Testis (tissue), 3 donors: ENCODE measurements around the gene TCF15. TPM values are rescaled to one million over a fixed set of nuclear protein-coding genes. Genes with fewer than 3 reads are reported as not detected.
"Not testable (repeated sequence)": the region's sequence is repeated elsewhere in the genome, so short reads cannot be mapped to it uniquely, and the experiment has no call there.

Experiments
- DNase-seq: peaks from one replicate; pipeline ENCODE4 v3.0.0-alpha.2; 2019
- H3K27ac ChIP-seq, 2 donors: fragments of 200-600 bp; sonication (generic); one replicate each; pipeline ENCODE4 v1.5.1; 2019
- H3K27me3 ChIP-seq: fragments of 200-600 bp; sonication (generic); one replicate; pipeline ENCODE4 v1.5.1; 2019
- H3K36me3 ChIP-seq: fragments of 200-600 bp; sonication (generic); one replicate; pipeline ENCODE4 v1.5.1; 2017; ENCODE audit warnings: low read depth; ENCODE audit errors: missing control alignments
- H3K4me1 ChIP-seq: fragments of 200-600 bp; sonication (generic); one replicate; pipeline ENCODE4 v1.5.1; 2019
- H3K4me3 ChIP-seq, 2 donors: fragments of 200-600 bp; sonication (generic); one replicate each; pipeline ENCODE4 v1.5.1; 2017 to 2019
- H3K9me3 ChIP-seq: fragments of 200-600 bp; sonication (generic); one replicate; pipeline ENCODE4 v1.5.1; 2017
- CTCF ChIP-seq, 3 experiments: fragments of 450-650 bp in 2 of 3; fragments of 200-600 bp in 1 of 3; sonication (generic) in 1 of 3; IDR thresholded peaks; one replicate each; pipeline ENCODE4 v1.5.1; 2016 to 2019; ENCODE audit warnings: antibody characterized with exemption in 3 of 3, mild to moderate bottlenecking in 2 of 3, moderate library complexity in 1 of 3
- POLR2A ChIP-seq: fragments of 450-650 bp; IDR thresholded peaks from one replicate; pipeline ENCODE4 v1.6.1; 2017; ENCODE audit warnings: antibody characterized with exemption, mild to moderate bottlenecking, moderate library complexity
- WGBS, 2 donors: methylation state at CpG; one replicate each; pipeline ENCODE4 v1.1.5; 2018; 5-methylcytosine and 5-hydroxymethylcytosine counted together
- intact Hi-C: fragments of 100-400 bp; cut with DNase I; formaldehyde crosslinking; loops from one replicate; pipeline ENCODE4 v1.15.1; 2023; ENCODE audit warnings: low total_unique reads
- polyA plus RNA-seq: library from polyadenylated mRNA; stranded (reverse); fragments of 350-450 nt; fragmentation: Illumina TruSeq; extraction: RNeasy Lipid Tissue Mini Kit (QIAGEN cat#74804); gene quantifications from one replicate; pipeline ENCODE4 v1.2.3, GENCODE V29; 2014; ENCODE audit warnings: low read depth, low replicate concordance; ENCODE audit not compliant: insufficient read depth
- total RNA-seq, 2 donors: library from RNA; depleted of rRNA; stranded (reverse); fragments of >200 nt; gene quantifications; one replicate each; pipeline ENCODE4 v1.2.3, GENCODE V29; 2016

TCF15 gene
- total and polyA plus RNA-seq, 3 donors from 2014 or later = 2.0 to 3.7 (median 2.7) TPM

GRCh38 chr20:642398-643174, 32.5 kb upstream of the TCF15 start:
- Histone ChIP-seq H3K4me1 (peaks cover 4% of the 10 kb centered on the region), H3K9me3 (no peaks in the 10 kb centered on the region), H3K36me3 (no peaks in the 10 kb centered on the region), H3K4me3 (peak overlapping the region; percentile 40 to 48), H3K27ac (no peak overlapping the region), H3K27me3 (no peaks in the 10 kb centered on the region)
- TF ChIP-seq CTCF (IDR thresholded peaks at IDR 0.05) (no peak), POLR2A (no peak)
- intact Hi-C loops = no loop called here
- peak; percentile 32 for DNase-seq
- WGBS, 2 donors = 5 to 24% methylated on average over 7 to 50 of the region's 57 CpGs

- H3K27me3 ChIP-seq, H3K27ac ChIP-seq, H3K4me1 ChIP-seq, intact Hi-C loops, DNase-seq, H3K36me3 ChIP-seq, H3K9me3 ChIP-seq: not testable (repeated sequence)
- 0% methylated on average over 1 of the region's 13 CpGs; no CpG with 5 or more reads in 1 of the 2 donors for WGBS, 2 donors
- peak overlapping the region; percentile 40 to 48 for H3K4me3 ChIP-seq
These were observed 31.9 kb upstream of the TCF15 start for GRCh38 chr20:642013-642397.

GRCh38 chr20:641516-641875, 31.4 kb upstream of the TCF15 start:
- 30 to 32% methylated on average over 11 to 12 of the region's 12 CpGs for WGBS, 2 donors
- Histone ChIP-seq H3K9me3 (no peaks in the 10 kb centered on the region), H3K4me1 (peaks cover 4% of the 10 kb centered on the region), H3K36me3 (no peaks in the 10 kb centered on the region), H3K27me3 (no peaks in the 10 kb centered on the region), H3K27ac (no peak overlapping the region), H3K4me3 (no peak overlapping the region)
- no peak for TF ChIP-seq POLR2A
- TF ChIP-seq CTCF (IDR thresholded peaks at IDR 0.05) = no peak
- intact Hi-C loops = no loop called here
- DNase-seq = no peak

GRCh38 chr20:640674-641515, 30.8 kb upstream of the TCF15 start:
- Histone ChIP-seq H3K27ac (no peak overlapping the region), H3K27me3 (no peaks in the 10 kb centered on the region), H3K36me3 (no peaks in the 10 kb centered on the region), H3K4me1 (peaks cover 3% of the 10 kb centered on the region), H3K9me3 (no peaks in the 10 kb centered on the region), H3K4me3 (no peak overlapping the region)
- intact Hi-C loops = no loop called here
- DNase-seq = no peak
- WGBS, 2 donors = 54% methylated on average over 10 to 11 of the region's 11 CpGs
- TF ChIP-seq CTCF (IDR thresholded peaks at IDR 0.05) = no peak
- no peak for TF ChIP-seq POLR2A

GRCh38 chr20:638579-638978, 28.5 kb upstream of the TCF15 start:
- no peak for DNase-seq
- intact Hi-C loops = no loop called here
- Histone ChIP-seq H3K4me1 (no peaks in the 10 kb centered on the region), H3K9me3 (no peaks in the 10 kb centered on the region), H3K27ac (no peak overlapping the region), H3K36me3 (no peaks in the 10 kb centered on the region), H3K4me3 (no peak overlapping the region), H3K27me3 (no peaks in the 10 kb centered on the region)
- TF ChIP-seq POLR2A (no peak), CTCF (IDR thresholded peaks at IDR 0.05) (no peak)
- 85 to 90% methylated on average over 1 of the region's 1 CpG for WGBS, 2 donors
